ENCODE measurements around the gene EHBP1L1.

EHBP1L1 gene

GRCh38 chr11:65575568-65576231, at the start of gene EHBP1L1:
Gene EHBP1L1 (plus strand): TSS chr11:65576053. CDS start chr11:65576303, 250 bp downstream.
- in situ Hi-C loops (cut with HindIII; ENCODE audit: low pct_unique_long_range_greater_than_20kb, low sequenced_read_pairs): no loop called here
- DNase-seq (ENCODE audit: low read depth in 1 of 2, low spot score in 1 of 2): peak; percentile 88 to 97
- TF ChIP-seq JUND (IDR thresholded peaks at IDR 0.05; ENCODE audit: low read depth): no peak

DNA sequence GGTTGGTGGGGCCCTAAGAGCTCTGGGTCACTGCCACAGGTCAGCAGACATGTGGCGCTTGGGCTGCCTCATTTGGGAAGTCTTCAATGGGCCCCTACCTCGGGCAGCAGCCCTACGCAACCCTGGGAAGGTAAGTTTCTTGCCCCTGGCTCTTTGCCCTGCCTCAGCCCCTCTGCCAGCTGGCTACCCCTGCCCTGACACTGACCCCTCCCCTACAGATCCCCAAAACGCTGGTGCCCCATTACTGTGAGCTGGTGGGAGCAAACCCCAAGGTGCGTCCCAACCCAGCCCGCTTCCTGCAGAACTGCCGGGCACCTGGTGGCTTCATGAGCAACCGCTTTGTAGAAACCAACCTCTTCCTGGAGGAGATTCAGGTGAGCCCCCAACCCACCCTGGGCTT, 49.1 kb upstream of the EHBP1L1 start:
- no peak for TF ChIP-seq JUND (IDR thresholded peaks at IDR 0.05; ENCODE audit: low read depth)
- no peak for DNase-seq (ENCODE audit: low read depth in 1 of 2, low spot score in 1 of 2)
- in situ Hi-C loops (cut with HindIII; ENCODE audit: low pct_unique_long_range_greater_than_20kb, low sequenced_read_pairs): no loop called here

GRCh38 chr11:65528819-65529350, 47.0 kb upstream of the EHBP1L1 start:
- in situ Hi-C loops (cut with HindIII; ENCODE audit: low pct_unique_long_range_greater_than_20kb, low sequenced_read_pairs): no loop called here
- no peak for DNase-seq (ENCODE audit: low read depth in 1 of 2, low spot score in 1 of 2)
- TF ChIP-seq JUND (IDR thresholded peaks at IDR 0.05; ENCODE audit: low read depth): no peak

- in situ Hi-C loops (cut with HindIII; ENCODE audit: low pct_unique_long_range_greater_than_20kb, low sequenced_read_pairs): no loop called here
- DNase-seq (ENCODE audit: low read depth in 1 of 2, low spot score in 1 of 2): no peak
- TF ChIP-seq JUND (IDR thresholded peaks at IDR 0.05; ENCODE audit: low read depth): no peak
Measured at GRCh38 chr11:65529475-65530156, 46.2 kb upstream of the EHBP1L1 start.

DNA sequence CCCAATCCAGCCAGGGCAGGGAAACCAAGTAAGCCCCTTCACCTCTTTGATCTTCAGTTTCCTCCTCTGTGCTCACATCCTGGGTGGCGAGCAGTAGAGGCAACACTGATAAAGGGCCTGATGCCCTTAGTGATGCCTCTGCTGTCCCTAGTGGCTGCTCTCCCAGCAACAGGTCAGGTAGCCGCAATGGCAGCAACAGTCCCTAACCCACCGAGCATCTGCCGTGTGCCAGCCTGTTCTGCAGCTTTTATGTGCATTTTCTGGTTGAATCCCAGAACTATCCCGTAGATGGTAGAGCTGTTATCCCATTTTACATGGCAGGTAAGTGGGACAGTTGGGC, 45.7 kb upstream of the EHBP1L1 start:
- in situ Hi-C loops (cut with HindIII; ENCODE audit: low pct_unique_long_range_greater_than_20kb, low sequenced_read_pairs): no loop called here
- no peak for DNase-seq (ENCODE audit: low read depth in 1 of 2, low spot score in 1 of 2)
- no peak for TF ChIP-seq JUND (IDR thresholded peaks at IDR 0.05; ENCODE audit: low read depth)

- no peak for TF ChIP-seq JUND (IDR thresholded peaks at IDR 0.05; ENCODE audit: low read depth)
- in situ Hi-C loops (cut with HindIII; ENCODE audit: low pct_unique_long_range_greater_than_20kb, low sequenced_read_pairs): no loop called here
- no peak for DNase-seq (ENCODE audit: low read depth in 1 of 2, low spot score in 1 of 2)
Measured at GRCh38 chr11:65532388-65533064, 43.3 kb upstream of the EHBP1L1 start.

GRCh38 chr11:65535102-65535501, 40.8 kb upstream of the EHBP1L1 start:
- no peak for TF ChIP-seq JUND (IDR thresholded peaks at IDR 0.05; ENCODE audit: low read depth)
- DNase-seq (ENCODE audit: low read depth in 1 of 2, low spot score in 1 of 2): no peak
- in situ Hi-C loops (cut with HindIII; ENCODE audit: low pct_unique_long_range_greater_than_20kb, low sequenced_read_pairs): no loop called here

DNA sequence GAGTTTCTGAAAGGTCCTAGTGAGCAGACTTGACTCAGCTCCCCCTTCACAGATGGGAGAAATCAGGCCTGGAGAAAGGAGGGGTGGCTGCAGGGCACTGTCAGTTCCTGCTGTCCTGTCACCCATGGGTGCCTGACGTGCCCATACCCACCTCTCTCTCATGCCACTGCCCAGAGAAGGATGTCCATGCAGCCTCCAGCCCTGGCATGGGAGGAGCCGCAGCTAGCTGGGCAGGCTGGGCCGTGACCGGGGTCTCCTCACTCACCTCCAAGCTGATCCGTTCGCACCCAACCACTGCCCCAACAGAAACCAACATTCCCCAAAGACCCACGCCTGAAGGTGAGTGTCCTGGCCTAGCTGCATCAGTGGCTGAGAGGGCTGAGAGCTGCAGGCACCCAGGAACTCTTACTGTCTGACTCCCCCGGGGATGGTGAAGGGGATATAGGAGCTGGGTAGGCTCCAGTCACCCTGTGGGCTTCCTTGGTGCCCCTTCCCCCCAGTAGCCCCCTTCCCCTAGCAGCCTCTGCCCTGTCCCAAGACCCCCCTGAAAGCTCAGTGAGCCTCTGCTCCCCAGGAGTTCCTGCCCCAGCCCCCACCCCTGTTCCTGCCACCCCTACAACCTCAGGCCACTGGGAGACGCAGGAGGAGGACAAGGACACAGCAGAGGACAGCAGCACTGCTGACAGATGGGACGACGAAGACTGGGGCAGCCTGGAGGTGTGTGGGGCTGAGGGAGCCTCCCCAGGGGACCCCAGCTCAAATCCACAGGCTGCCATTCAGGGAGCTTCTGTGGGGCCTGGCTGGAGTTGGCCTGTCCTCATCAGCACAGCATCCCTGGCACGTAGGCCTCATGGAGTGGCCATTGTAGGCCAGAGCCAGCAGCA, 39.2 kb upstream of the EHBP1L1 start:
- DNase-seq (ENCODE audit: low read depth in 1 of 2, low spot score in 1 of 2): no peak
- TF ChIP-seq JUND (IDR thresholded peaks at IDR 0.05; ENCODE audit: low read depth): no peak
- in situ Hi-C loops (cut with HindIII; ENCODE audit: low pct_unique_long_range_greater_than_20kb, low sequenced_read_pairs): no loop called here

GRCh38 chr11:65537296-65537597, 38.6 kb upstream of the EHBP1L1 start:
- in situ Hi-C loops (cut with HindIII; ENCODE audit: low pct_unique_long_range_greater_than_20kb, low sequenced_read_pairs): no loop called here
- no peak for DNase-seq (ENCODE audit: low read depth in 1 of 2, low spot score in 1 of 2)
- no peak for TF ChIP-seq JUND (IDR thresholded peaks at IDR 0.05; ENCODE audit: low read depth)

GRCh38 chr11:65537620-65538231, 38.1 kb upstream of the EHBP1L1 start:
- no peak for DNase-seq (ENCODE audit: low read depth in 1 of 2, low spot score in 1 of 2)
- in situ Hi-C loops (cut with HindIII; ENCODE audit: low pct_unique_long_range_greater_than_20kb, low sequenced_read_pairs): no loop called here
- no peak for TF ChIP-seq JUND (IDR thresholded peaks at IDR 0.05; ENCODE audit: low read depth)

- TF ChIP-seq JUND (IDR thresholded peaks at IDR 0.05; ENCODE audit: low read depth): no peak
- in situ Hi-C loops (cut with HindIII; ENCODE audit: low pct_unique_long_range_greater_than_20kb, low sequenced_read_pairs): no loop called here
- no peak for DNase-seq (ENCODE audit: low read depth in 1 of 2, low spot score in 1 of 2)
Measured at GRCh38 chr11:65538232-65538914, 37.5 kb upstream of the EHBP1L1 start.
